Smooth muscle cell (in vitro differentiated cells): Measurements from ENCODE around the gene CDCP1. TPM values are rescaled to one million over a fixed set of nuclear protein-coding genes. Genes with fewer than 3 reads are reported as not detected.

Experiments used
- DNase-seq: peaks from one replicate; lab custom pipeline; 2025; ENCODE audit not compliant: unreplicated experiment; lab: John Stamatoyannopoulos, UW
- H2AFZ ChIP-seq: fragments of 200-600 bp; sonication (generic); 2 replicates; pipeline ENCODE4 v1.6.0; 2016; ENCODE audit warnings: antibody characterized with exemption, low read depth, mild to moderate bottlenecking
- H3F3A ChIP-seq: fragments of 200-600 bp; sonication (generic); 2 replicates; pipeline ENCODE4 v1.6.0; 2017; ENCODE audit warnings: antibody characterized with exemption, low read depth
- H3K27ac ChIP-seq: fragments of 200-600 bp; sonication (generic); 2 replicates; pipeline ENCODE4 v1.5.1; 2016; ENCODE audit warnings: low read depth, mild to moderate bottlenecking
- H3K27me3 ChIP-seq: fragments of 200-600 bp; sonication (generic); 2 replicates; pipeline ENCODE4 v1.6.1; 2016; ENCODE audit warnings: low read depth, mild to moderate bottlenecking
- H3K36me3 ChIP-seq: fragments of 200-600 bp; sonication (generic); 2 replicates; pipeline ENCODE4 v1.5.1; 2016; ENCODE audit warnings: low read depth
- H3K4me1 ChIP-seq: fragments of 200-600 bp; sonication (generic); 2 replicates; pipeline ENCODE4 v1.5.1; 2016; ENCODE audit warnings: low read depth
- H3K4me2 ChIP-seq: fragments of 200-600 bp; sonication (generic); 2 replicates; pipeline ENCODE4 v1.6.0; 2016; ENCODE audit warnings: mild to moderate bottlenecking
- H3K4me3 ChIP-seq: fragments of 200-600 bp; sonication (generic); 2 replicates; pipeline ENCODE4 v1.5.1; 2016; ENCODE audit warnings: mild to moderate bottlenecking
- H3K79me2 ChIP-seq: fragments of 200-600 bp; sonication (generic); 2 replicates; pipeline ENCODE4 v1.6.0; 2016; ENCODE audit warnings: low read depth, mild to moderate bottlenecking
- H3K9ac ChIP-seq: fragments of 200-600 bp; sonication (generic); 2 replicates; pipeline ENCODE4 v1.6.0; 2016; ENCODE audit warnings: low read depth
- H3K9me3 ChIP-seq: fragments of 200-600 bp; sonication (generic); replicated peaks from 2 replicates; pipeline ENCODE4 v1.5.1; 2016; ENCODE audit warnings: low read depth
- H4K20me1 ChIP-seq: fragments of 200-600 bp; sonication (generic); 2 replicates; pipeline ENCODE4 v1.6.0; 2016; ENCODE audit warnings: low read depth
- WGBS: methylation state at CpG from one replicate; pipeline ENCODE4 v1.1.7; 2016; ENCODE audit warnings: low lambda C conversion rate; 5-methylcytosine and 5-hydroxymethylcytosine counted together
- polyA plus RNA-seq: library from polyadenylated mRNA; unstranded; fragments of >200 nt; fragmentation: Nextera tagmentation; extraction: Ambion mirVana; gene quantifications from 2 replicates; pipeline ENCODE4 v1.2.1, GENCODE V29; 2016
- total RNA-seq: library from RNA; depleted of rRNA; stranded (reverse); fragments of >200 nt; gene quantifications from 2 replicates; pipeline ENCODE4 v1.2.3, GENCODE V29; 2014
- TF ChIP-seq, protein P1 (sequence below): fragments of 200-600 bp; sonication (generic); IDR thresholded peaks from 2 replicates; pipeline ENCODE4 v1.5.1; 2017; ENCODE audit warnings: borderline replicate concordance, mild to moderate bottlenecking, antibody characterized with exemption; ENCODE audit not compliant: insufficient read depth, poor library complexity, severe bottlenecking

Gene CDCP1
- total and polyA plus RNA-seq, 2 experiments from 2014 or later, result 2.5 to 7.9 TPM

DNA sequence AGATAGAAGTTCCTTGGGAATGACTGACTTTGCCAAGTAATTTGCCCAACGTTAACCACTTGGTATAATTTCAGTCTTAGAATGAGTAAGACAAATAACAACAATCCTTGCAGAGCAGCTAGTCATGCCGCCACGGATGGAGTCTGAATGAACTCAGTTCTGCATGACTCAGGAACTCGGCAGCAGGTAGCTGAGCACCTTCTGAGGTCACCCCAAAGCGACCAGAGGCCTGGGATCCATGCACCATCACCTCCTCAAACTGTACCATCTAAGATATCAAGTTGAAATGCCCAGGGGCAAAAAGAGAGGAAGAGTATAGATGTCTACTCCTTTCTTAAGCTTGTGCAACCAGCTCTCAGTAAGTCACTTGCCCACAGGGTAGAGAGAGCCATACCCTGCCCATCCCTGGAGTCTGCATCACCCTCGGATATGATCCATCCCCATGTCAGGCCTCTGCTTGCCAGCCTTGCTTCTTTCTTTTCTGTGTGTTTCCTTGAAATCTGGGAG lies 8.5 kb upstream of the CDCP1 start:
- peaks cover 5% of the 10 kb centered on the region for H3K9me3 ChIP-seq
- no peaks in the 10 kb centered on the region for H3K79me2 ChIP-seq
- no peaks in the 10 kb centered on the region for H3K27me3 ChIP-seq
- H3F3A ChIP-seq, result no peaks in the 10 kb centered on the region
- 59% methylated on average over 6 of the region's 6 CpGs for WGBS
- no peak overlapping the region for H3K4me3 ChIP-seq
- H3K4me2 ChIP-seq, result peak overlapping the region; percentile 22
- H3K4me1 ChIP-seq, result no peaks in the 10 kb centered on the region
- no peak for DNase-seq
- H4K20me1 ChIP-seq, result no peaks in the 10 kb centered on the region
- TF ChIP-seq, protein P1, sequence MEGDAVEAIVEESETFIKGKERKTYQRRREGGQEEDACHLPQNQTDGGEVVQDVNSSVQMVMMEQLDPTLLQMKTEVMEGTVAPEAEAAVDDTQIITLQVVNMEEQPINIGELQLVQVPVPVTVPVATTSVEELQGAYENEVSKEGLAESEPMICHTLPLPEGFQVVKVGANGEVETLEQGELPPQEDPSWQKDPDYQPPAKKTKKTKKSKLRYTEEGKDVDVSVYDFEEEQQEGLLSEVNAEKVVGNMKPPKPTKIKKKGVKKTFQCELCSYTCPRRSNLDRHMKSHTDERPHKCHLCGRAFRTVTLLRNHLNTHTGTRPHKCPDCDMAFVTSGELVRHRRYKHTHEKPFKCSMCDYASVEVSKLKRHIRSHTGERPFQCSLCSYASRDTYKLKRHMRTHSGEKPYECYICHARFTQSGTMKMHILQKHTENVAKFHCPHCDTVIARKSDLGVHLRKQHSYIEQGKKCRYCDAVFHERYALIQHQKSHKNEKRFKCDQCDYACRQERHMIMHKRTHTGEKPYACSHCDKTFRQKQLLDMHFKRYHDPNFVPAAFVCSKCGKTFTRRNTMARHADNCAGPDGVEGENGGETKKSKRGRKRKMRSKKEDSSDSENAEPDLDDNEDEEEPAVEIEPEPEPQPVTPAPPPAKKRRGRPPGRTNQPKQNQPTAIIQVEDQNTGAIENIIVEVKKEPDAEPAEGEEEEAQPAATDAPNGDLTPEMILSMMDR, result no peak
- H3K9ac ChIP-seq, result no peak overlapping the region
- H3K27ac ChIP-seq, result peak overlapping the region; percentile 37
- no peak overlapping the region for H2AFZ ChIP-seq
- H3K36me3 ChIP-seq, result no peaks in the 10 kb centered on the region

DNA sequence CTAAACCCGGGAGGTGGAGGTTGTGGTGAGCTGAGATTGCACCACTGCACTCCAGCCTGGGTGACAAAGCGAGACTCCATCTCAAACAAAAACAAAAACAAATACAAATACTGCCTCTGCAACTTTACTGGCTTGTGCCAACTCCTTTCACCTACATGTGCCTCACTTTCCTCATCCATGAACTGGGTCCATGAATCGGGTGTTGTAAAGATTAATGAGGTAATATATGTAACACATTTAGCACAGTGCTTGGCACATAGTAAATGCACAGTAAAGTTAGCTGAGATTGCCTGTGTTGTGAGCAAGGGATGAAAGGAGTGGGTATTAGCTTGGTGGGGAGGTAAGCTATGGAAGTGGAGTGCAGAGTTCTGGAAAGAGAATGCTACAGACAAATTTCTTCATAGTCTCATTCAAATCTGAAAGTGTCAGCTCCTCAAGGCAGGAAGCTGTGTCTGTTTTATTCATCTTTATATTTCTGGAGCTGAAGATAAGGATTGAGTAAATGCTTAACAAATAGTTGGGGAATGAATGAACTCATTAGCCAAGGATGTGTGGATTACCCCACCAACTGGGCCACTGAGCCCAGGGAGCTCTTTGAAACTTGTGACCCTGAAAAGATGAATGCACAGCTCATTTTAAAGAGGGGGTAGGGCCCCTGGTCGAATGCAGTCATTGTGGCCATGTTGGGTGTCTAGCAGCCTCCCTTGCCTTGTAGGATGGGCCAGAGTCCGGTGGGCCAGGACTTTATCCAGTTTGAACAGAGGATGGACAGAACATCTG lies 7.7 kb upstream of the CDCP1 start:
- H3F3A ChIP-seq, result no peaks in the 10 kb centered on the region
- 56% methylated on average over 5 of the region's 5 CpGs for WGBS
- H3K9me3 ChIP-seq, result peaks cover 5% of the 10 kb centered on the region
- H2AFZ ChIP-seq, result no peak overlapping the region
- H3K4me1 ChIP-seq, result no peaks in the 10 kb centered on the region
- H3K27ac ChIP-seq, result peak overlapping the region; percentile 37
- H3K4me3 ChIP-seq, result no peak overlapping the region
- no peaks in the 10 kb centered on the region for H4K20me1 ChIP-seq
- H3K27me3 ChIP-seq, result no peaks in the 10 kb centered on the region
- H3K79me2 ChIP-seq, result no peaks in the 10 kb centered on the region
- no peaks in the 10 kb centered on the region for H3K36me3 ChIP-seq
- DNase-seq, result no peak
- H3K9ac ChIP-seq, result no peak overlapping the region
- H3K4me2 ChIP-seq, result peak overlapping the region; percentile 22
- TF ChIP-seq, protein P1, result no peak

DNA sequence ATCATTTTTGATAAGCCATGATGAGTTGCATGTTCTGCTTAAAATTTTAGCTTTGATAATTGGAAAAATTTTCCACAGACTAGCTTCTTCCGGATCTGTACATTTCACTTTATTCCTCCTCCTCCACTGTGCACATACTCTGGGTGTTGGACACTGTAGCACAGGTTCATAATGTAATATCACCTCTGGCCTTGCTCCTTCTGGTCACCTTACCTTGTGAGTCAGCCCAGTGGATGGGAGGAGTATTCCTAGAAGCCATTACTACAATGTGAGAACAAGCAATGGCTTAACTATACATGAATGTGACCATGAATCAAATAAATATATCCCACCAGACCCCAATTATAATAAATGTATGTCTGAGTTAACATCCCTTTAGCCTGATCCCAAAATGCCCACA lies 6.1 kb upstream of the CDCP1 start:
- WGBS, result 92% methylated on average over 1 of the region's 1 CpG
- H3K9ac ChIP-seq, result no peak overlapping the region
- no peaks in the 10 kb centered on the region for H3K4me1 ChIP-seq
- no peaks in the 10 kb centered on the region for H4K20me1 ChIP-seq
- H3K27me3 ChIP-seq, result peaks cover 8% of the 10 kb centered on the region
- H3K27ac ChIP-seq, result no peak overlapping the region
- no peaks in the 10 kb centered on the region for H3K36me3 ChIP-seq
- no peak overlapping the region for H3K4me3 ChIP-seq
- no peak overlapping the region for H3K4me2 ChIP-seq
- no peaks in the 10 kb centered on the region for H3F3A ChIP-seq
- no peaks in the 10 kb centered on the region for H3K79me2 ChIP-seq
- DNase-seq, result no peak
- H3K9me3 ChIP-seq, result peaks cover 5% of the 10 kb centered on the region
- no peak overlapping the region for H2AFZ ChIP-seq
- TF ChIP-seq, protein P1, result no peak

DNA sequence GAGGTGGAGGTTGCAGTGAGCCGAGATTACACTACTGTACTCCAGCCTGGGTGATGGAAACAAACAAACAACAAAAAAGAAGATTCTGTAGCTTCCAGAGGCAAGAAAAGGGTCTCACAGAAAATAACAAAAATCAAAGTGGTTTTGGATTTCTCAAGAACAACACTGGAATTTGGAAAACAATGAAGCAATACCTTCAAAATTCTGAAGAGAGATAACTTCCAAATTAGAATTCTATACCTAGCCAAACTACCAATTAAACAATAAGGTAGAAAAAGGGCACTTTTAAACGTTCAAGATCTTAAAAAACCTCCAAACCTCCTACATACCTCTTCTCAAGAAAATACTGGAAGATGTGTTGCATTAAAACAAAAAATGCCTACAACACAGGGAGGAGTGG lies 4.9 kb upstream of the CDCP1 start:
- TF ChIP-seq, protein P1, result no peak
- H3K9me3 ChIP-seq, result peaks cover 5% of the 10 kb centered on the region
- no peak overlapping the region for H3K4me2 ChIP-seq
- H3F3A ChIP-seq, result no peaks in the 10 kb centered on the region
- H4K20me1 ChIP-seq, result no peaks in the 10 kb centered on the region
- WGBS, result 81% methylated on average over 2 of the region's 2 CpGs
- H3K27ac ChIP-seq, result no peak overlapping the region
- no peak overlapping the region for H2AFZ ChIP-seq
- H3K4me1 ChIP-seq, result no peaks in the 10 kb centered on the region
- H3K4me3 ChIP-seq, result no peak overlapping the region
- H3K79me2 ChIP-seq, result no peaks in the 10 kb centered on the region
- DNase-seq, result no peak
- no peaks in the 10 kb centered on the region for H3K36me3 ChIP-seq
- H3K27me3 ChIP-seq, result peaks cover 20% of the 10 kb centered on the region
- no peak overlapping the region for H3K9ac ChIP-seq
